Erythroblast (primary cell): ENCODE measurements around the gene DNAI2.

ENCODE experiments used
- GATA1 ChIP-seq: IDR thresholded peaks from 2 replicates; pipeline ENCODE4 v1.6.1; 2011; ENCODE audit warnings: low read depth, mild to moderate bottlenecking, control low read depth, low read length, moderate library complexity
- POLR2A ChIP-seq: IDR thresholded peaks from 2 replicates; pipeline ENCODE4 v1.6.1; 2011; ENCODE audit warnings: mild to moderate bottlenecking, low read length

DNA sequence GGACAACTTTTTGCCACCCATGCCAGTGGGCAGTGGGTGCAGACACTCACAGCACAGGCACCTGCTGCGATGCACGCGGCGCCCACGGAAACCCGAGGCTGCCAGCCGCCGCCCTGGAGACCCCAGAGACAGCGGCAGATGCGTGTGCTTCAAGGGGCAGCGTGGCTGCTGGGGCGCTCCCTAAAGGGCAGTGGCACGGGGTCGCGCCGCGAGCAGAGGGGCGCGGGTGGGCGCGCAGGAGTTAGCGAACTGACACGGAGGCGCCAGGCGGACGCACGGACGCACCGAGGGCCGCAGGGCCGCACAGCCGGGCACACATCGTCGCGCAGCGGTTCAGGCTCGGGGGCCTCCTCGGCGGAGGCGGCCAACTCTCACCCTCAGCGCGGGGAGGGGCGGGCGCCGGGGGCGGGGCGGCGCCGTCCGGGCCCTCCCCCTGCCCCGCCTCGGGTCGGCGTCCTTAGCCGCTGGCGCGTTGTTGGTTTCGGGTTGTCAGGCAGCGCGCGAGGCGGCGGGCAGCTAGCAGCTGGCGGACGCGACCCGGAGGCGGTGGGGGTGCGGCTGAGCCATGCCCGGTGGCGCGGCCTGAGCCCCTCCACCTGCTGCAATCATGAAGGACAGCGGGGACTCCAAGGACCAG lies 51.8 kb downstream of the DNAI2 start, which contains the start of gene KIF19:
- TF ChIP-seq POLR2A (no peak), GATA1 (no peak)
